OCI-LY1 (cell line): ENCODE results near the gene ZNF473.

Experiments used
- H2AFZ ChIP-seq: fragments of 200-600 bp; sonication (generic), shearing (Covaris generic); 2 replicates; pipeline ENCODE4 v1.6.0; 2014; ENCODE audit warnings: antibody characterized with exemption, mild to moderate bottlenecking, low read length
- H3F3A ChIP-seq: fragments of 200-600 bp; sonication (generic), shearing (Covaris generic); 2 replicates; pipeline ENCODE4 v1.6.0; 2014; ENCODE audit warnings: mild to moderate bottlenecking, antibody characterized with exemption, low read length, moderate library complexity; ENCODE audit not compliant: insufficient read depth
- H3K27ac ChIP-seq: fragments of 200-600 bp; sonication (generic); 2 replicates; pipeline ENCODE4 v1.5.1; 2014; ENCODE audit warnings: low read length, mixed run types, mild to moderate bottlenecking, low read depth; ENCODE audit not compliant: poor library complexity, severe bottlenecking
- H3K27me3 ChIP-seq: fragments of 200-600 bp; sonication (generic); 2 replicates; pipeline ENCODE4 v1.6.0; 2014; ENCODE audit warnings: antibody characterized with exemption, mild to moderate bottlenecking, low read length, moderate library complexity; ENCODE audit not compliant: insufficient read depth
- H3K36me3 ChIP-seq: fragments of 200-600 bp; sonication (generic); 2 replicates; pipeline ENCODE4 v1.6.1; 2014; ENCODE audit warnings: mild to moderate bottlenecking, antibody characterized with exemption, low read length, moderate library complexity, mixed read lengths; ENCODE audit not compliant: insufficient read depth
- H3K4me1 ChIP-seq: fragments of 200-600 bp; sonication (generic); 2 replicates; pipeline ENCODE4 v1.5.1; 2014; ENCODE audit warnings: mild to moderate bottlenecking, low read length, moderate library complexity; ENCODE audit not compliant: insufficient read depth, severe bottlenecking
- H3K4me2 ChIP-seq: fragments of 200-600 bp; sonication (generic), shearing (Covaris generic); 2 replicates; pipeline ENCODE4 v1.6.1; 2014; ENCODE audit warnings: low read length
- H3K4me3 ChIP-seq: fragments of 200-600 bp; sonication (generic); 2 replicates; pipeline ENCODE4 v1.5.1; 2014; ENCODE audit warnings: low read length, low read depth, mild to moderate bottlenecking, mixed read lengths; ENCODE audit not compliant: poor library complexity, severe bottlenecking
- H3K79me2 ChIP-seq: fragments of 200-600 bp; shearing (Covaris generic); 2 replicates; pipeline ENCODE4 v1.6.1; 2016; ENCODE audit warnings: mixed run types, low read length, mixed read lengths; ENCODE audit not compliant: insufficient read depth
- H3K9ac ChIP-seq: fragments of 200-600 bp; sonication (generic), shearing (Covaris generic); 2 replicates; pipeline ENCODE4 v1.6.1; 2014; ENCODE audit warnings: mild to moderate bottlenecking, low read length, mixed read lengths
- H3K9me2 ChIP-seq: fragments of 200-600 bp; sonication (generic), shearing (Covaris generic); 2 replicates; pipeline ENCODE4 v1.6.1; 2014; ENCODE audit warnings: low read depth, mild to moderate bottlenecking, low read length, mixed read lengths
- H3K9me3 ChIP-seq: fragments of 200-600 bp; shearing (Covaris generic); 2 replicates; pipeline ENCODE4 v1.6.1; 2014; ENCODE audit warnings: low read length, mixed read lengths
- H4K20me1 ChIP-seq: fragments of 200-600 bp; sonication (generic), shearing (Covaris generic); 2 replicates; pipeline ENCODE4 v1.6.0; 2016; ENCODE audit warnings: mild to moderate bottlenecking, low read length; ENCODE audit not compliant: insufficient read depth
- CTCF ChIP-seq: fragments of 200-600 bp; sonication (generic), shearing (Covaris generic); IDR thresholded peaks from 2 replicates; pipeline ENCODE4 v1.5.1; 2017; ENCODE audit warnings: mild to moderate bottlenecking, antibody characterized with exemption, low read length, moderate library complexity, mixed read lengths
- EZH2 ChIP-seq: fragments of 200-600 bp; sonication (generic), shearing (Covaris generic); IDR thresholded peaks from 2 replicates; pipeline ENCODE4 v1.8.0; 2017; ENCODE audit warnings: borderline replicate concordance, mixed run types, mild to moderate bottlenecking, antibody characterized with exemption, low read length, moderate library complexity, mixed read lengths

ZNF473 gene

DNA sequence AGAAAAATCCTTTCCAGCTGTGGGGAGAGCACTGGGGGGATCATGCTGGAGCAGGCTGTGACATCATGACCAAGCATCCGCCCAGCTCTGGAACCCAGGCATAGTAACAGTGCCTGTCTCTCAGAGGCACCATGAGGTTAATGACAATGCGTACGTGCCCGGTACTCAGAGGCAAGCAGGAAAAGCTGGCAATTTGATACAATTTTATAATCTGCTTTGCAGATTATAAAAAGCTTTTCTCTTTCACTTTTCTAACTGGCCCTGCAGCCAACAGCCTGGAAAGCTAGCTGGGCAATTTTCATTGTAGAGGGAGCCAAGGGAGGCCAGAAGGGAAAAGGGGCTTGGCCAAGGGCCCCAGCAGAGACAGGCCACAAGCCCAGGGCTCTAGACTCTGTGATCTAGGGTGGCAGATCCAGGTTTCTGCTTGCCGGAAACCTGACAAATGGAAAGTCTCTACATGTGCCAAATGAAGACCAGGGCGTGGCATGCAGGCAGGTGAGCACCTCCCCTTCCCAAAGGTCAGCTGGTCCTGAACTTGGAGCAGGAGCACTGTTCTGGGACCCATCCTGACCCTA, 23.3 kb upstream of the ZNF473 start:
- H2AFZ ChIP-seq, result no peak overlapping the region
- H4K20me1 ChIP-seq, result no peaks in the 10 kb centered on the region
- H3K4me2 ChIP-seq, result no peak overlapping the region
- no peaks in the 10 kb centered on the region for H3F3A ChIP-seq
- H3K9me2 ChIP-seq, result no peaks in the 10 kb centered on the region
- H3K4me3 ChIP-seq, result no peak overlapping the region
- H3K27me3 ChIP-seq, result no peaks in the 10 kb centered on the region
- no peaks in the 10 kb centered on the region for H3K9me3 ChIP-seq
- peaks cover 62% of the 10 kb centered on the region for H3K36me3 ChIP-seq
- H3K79me2 ChIP-seq, result no peaks in the 10 kb centered on the region
- no peak overlapping the region for H3K9ac ChIP-seq
- H3K4me1 ChIP-seq, result no peaks in the 10 kb centered on the region
- TF ChIP-seq EZH2 (no peak), CTCF (no peak)
- H3K27ac ChIP-seq, result no peak overlapping the region

DNA sequence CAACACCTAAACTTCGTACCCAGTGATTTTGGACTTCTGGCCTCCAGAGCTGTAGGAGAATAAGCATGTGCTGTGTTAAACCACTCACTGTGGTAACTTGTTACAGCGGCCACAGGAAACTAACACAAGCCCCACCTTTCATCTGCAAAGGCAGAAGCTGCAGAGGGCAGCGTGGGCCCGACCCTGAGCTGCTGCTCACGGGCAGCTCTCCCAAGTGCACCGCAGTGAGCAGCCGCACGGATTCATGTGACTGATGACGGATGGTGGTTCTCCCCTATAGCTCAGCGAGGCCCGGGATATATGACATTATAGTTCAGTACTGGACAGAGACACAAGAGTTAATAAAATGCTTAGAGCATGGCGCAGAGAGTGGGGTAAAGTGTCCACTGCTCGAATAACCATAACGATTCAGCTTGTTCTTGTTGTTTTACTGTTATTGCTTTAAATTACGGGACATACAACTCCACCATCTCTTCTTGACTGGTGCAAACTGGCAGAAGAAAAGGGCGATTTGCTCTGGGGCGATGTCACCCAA, 22.5 kb upstream of the ZNF473 start:
- Histone ChIP-seq H3K9me2 (no peaks in the 10 kb centered on the region), H3K4me1 (no peaks in the 10 kb centered on the region), H4K20me1 (no peaks in the 10 kb centered on the region), H3K4me2 (no peak overlapping the region), H3K9me3 (no peaks in the 10 kb centered on the region), H3K79me2 (no peaks in the 10 kb centered on the region), H3K4me3 (no peak overlapping the region), H3F3A (no peaks in the 10 kb centered on the region), H3K9ac (no peak overlapping the region), H3K36me3 (peaks cover 65% of the 10 kb centered on the region), H2AFZ (no peak overlapping the region), H3K27me3 (no peaks in the 10 kb centered on the region), H3K27ac (no peak overlapping the region)
- TF ChIP-seq CTCF, result no peak
- TF ChIP-seq EZH2, result no peak

- Histone ChIP-seq H3K9me3 (no peaks in the 10 kb centered on the region), H3K9ac (no peak overlapping the region), H3K9me2 (no peaks in the 10 kb centered on the region), H3K4me1 (no peaks in the 10 kb centered on the region), H3K4me2 (no peak overlapping the region), H3K27ac (no peak overlapping the region), H3F3A (no peaks in the 10 kb centered on the region), H3K27me3 (no peaks in the 10 kb centered on the region), H2AFZ (no peak overlapping the region), H3K36me3 (peaks cover 61% of the 10 kb centered on the region), H3K79me2 (no peaks in the 10 kb centered on the region), H4K20me1 (no peaks in the 10 kb centered on the region), H3K4me3 (no peak overlapping the region)
- no peak for TF ChIP-seq EZH2
- TF ChIP-seq CTCF, result no peak
Observed at GRCh38 chr19:50003810-50004419, 21.9 kb upstream of the ZNF473 start.
